Lung (tissue), 12 donors: ENCODE data around the gene TSPAN18. TPM values are rescaled to one million over a fixed set of nuclear protein-coding genes. Genes with fewer than 3 reads are reported as not detected.

Experiments
- ATAC-seq: fragments of 200-7000 bp; cut with Tn5 transposase; one replicate; pipeline ENCODE4 v1.9.1; 2020; ENCODE audit warnings: moderate number of reproducible peaks; ENCODE audit not compliant: insufficient read depth, low FRiP score
- DNase-seq, 3 donors: peaks; one replicate each; pipeline ENCODE4 v3.0.0-alpha.2; 2013 to 2017
- H3K27ac ChIP-seq, 2 donors: one replicate each; pipeline ENCODE4 v1.5.1; 2013; ENCODE audit warnings: mild to moderate bottlenecking in 2 of 2, moderate library complexity in 2 of 2, control low read depth in 1 of 2, inconsistent platforms in 1 of 2, low read depth in 1 of 2, low read length in 1 of 2
- H3K27me3 ChIP-seq, 3 donors: one replicate each; pipeline ENCODE4 v1.5.1; 2013; ENCODE audit warnings: low read length in 2 of 3; ENCODE audit not compliant: control insufficient read depth in 3 of 3, insufficient read depth in 3 of 3
- H3K36me3 ChIP-seq, 4 donors: one replicate each; pipeline ENCODE4 v1.5.1; 2013; ENCODE audit warnings: low read length in 4 of 4, mild to moderate bottlenecking in 1 of 4, moderate library complexity in 1 of 4; ENCODE audit not compliant: control insufficient read depth in 4 of 4, insufficient read depth in 4 of 4
- H3K4me1 ChIP-seq, 5 donors: one replicate each; pipeline ENCODE4 v1.5.1; 2013; ENCODE audit warnings: low read length in 5 of 5, mild to moderate bottlenecking in 2 of 5, moderate library complexity in 1 of 5; ENCODE audit not compliant: control insufficient read depth in 5 of 5, insufficient read depth in 5 of 5
- H3K4me3 ChIP-seq: one replicate; pipeline ENCODE4 v1.5.1; 2013; ENCODE audit warnings: mild to moderate bottlenecking, control low read depth, moderate library complexity
- H3K9ac ChIP-seq, 2 donors: one replicate each; pipeline ENCODE4 v1.5.1; 2013; ENCODE audit warnings: low read length in 2 of 2, control low read depth in 1 of 2; ENCODE audit not compliant: insufficient read depth in 1 of 2
- H3K9me3 ChIP-seq, 4 donors: one replicate each; pipeline ENCODE4 v1.5.1; 2013; ENCODE audit warnings: low read length in 3 of 4, mild to moderate bottlenecking in 1 of 4, moderate library complexity in 1 of 4; ENCODE audit not compliant: control insufficient read depth in 4 of 4, insufficient read depth in 3 of 4
- CTCF ChIP-seq: IDR thresholded peaks from 2 replicates; pipeline ENCODE4 v1.5.1; 2012; ENCODE audit warnings: mild to moderate bottlenecking; ENCODE audit errors: control extremely low read depth, extremely low read depth
- WGBS, 2 donors: extraction: QIAGEN DNeasy Blood & Tissue Kit; methylation state at CpG; one replicate each; pipeline ENCODE4 v1.1.7; 2013; 5-methylcytosine and 5-hydroxymethylcytosine counted together
- polyA plus RNA-seq, 2 donors: library from polyadenylated mRNA; stranded (reverse); fragments of 200-250 nt; gene quantifications; one replicate each; pipeline ENCODE4 v1.2.1, GENCODE V29; 2013
- total RNA-seq, 2 donors: library from RNA; depleted of rRNA in 1 of 2; stranded (reverse); fragments of >200 nt in 1 of 2; gene quantifications; one replicate each; pipeline ENCODE4 v1.2.1, GENCODE V29; 2014 to 2021
- donor health status: control.
- donor health status: control.
- donor health status: Bipolar disorder and iron deficiency.
- donor health status: healthy.
- donor health status: DM: yes; HTN: yes; CAD: no.

Gene TSPAN18
- total and polyA plus RNA-seq, 4 donors = 8.3 to 40.7 (median 21.4) TPM

DNA sequence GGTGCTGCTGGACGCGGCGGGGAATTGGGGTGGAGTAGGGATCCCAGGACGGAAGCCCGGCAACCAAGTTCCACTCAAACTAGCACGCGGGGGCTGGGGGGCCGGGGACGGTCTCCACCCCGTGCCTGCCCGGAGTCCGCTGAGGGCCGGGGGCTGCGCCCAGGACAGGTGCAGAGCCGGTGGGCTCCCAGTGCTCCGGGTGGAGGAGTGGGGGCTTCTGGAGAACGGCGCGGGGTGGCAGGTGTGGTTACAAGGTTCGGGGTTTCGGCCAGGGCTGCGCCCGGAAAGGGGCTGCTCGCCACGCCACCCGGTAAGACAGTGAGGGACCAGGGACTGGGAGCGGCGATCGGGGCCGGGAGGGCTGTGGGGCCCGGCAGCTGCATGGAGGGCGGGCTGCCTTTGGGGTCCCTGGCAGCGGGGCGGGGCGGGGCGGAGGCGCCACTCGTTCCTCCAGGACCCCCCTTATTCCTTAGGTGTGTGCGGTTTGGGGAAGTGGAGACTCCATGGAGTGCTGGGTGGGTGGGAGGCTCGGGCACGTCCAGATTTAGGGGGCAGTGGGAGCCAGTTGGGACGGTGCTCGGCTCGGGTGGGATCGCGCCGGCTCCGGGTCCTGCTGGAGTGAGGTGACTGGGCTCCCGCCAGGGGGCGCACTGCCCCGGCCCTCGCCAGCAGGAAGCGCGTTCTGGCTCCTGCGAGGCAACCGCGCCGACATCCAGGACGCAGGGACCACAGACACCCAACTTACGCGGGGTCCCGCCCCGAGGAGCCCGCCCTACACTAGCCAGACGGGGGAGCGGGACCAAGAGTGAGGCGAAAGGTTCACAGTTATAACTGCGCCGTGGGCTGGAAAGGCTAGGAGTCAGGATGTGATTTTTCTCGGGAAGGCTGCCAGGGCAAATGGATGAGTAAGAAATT is 868 bp downstream of the TSPAN18 start:
- Histone ChIP-seq H3K9me3 (no peaks in the 10 kb centered on the region), H3K36me3 (no peaks in the 10 kb centered on the region), H3K27ac (peak overlapping the region; percentile 79 to 93), H3K9ac (no peak overlapping the region), H3K27me3 (no peaks in the 10 kb centered on the region), H3K4me1 (peaks cover 0 to 27% (median 9%) of the 10 kb centered on the region in 5 donors), H3K4me3 (peak overlapping the region; percentile 60)
- WGBS, 2 donors = 1% methylated on average over 60 to 70 of the region's 70 CpGs
- peak; percentile 84 for ATAC-seq
- peak; percentile 86 to 90 (median 89) for DNase-seq
- TF ChIP-seq CTCF = peak; percentile 89

DNA sequence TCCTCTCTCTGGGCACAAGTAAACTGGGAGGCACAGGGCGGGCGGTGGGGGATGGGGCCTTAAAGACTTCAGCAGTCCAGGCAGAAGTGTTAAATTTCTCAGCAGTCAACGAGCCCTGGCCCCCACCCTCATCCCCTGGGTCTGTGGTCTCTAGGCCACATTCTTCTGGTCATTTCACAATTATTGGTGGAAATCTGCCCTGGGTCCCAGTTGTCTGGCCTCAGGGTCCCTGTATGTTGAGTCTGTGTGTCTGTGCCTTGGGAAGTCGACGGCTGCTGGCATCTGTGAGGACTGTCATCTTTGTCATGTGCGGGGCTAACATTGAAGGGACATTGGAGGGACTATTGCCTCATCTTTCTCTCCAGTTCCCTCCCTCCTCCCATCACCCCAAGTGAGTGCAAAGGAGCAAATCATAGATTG is 1.7 kb downstream of the TSPAN18 start:
- Histone ChIP-seq H3K4me3 (no peak overlapping the region), H3K27me3 (no peaks in the 10 kb centered on the region), H3K9me3 (no peaks in the 10 kb centered on the region), H3K4me1 (peaks cover 0 to 29% (median 9%) of the 10 kb centered on the region in 5 donors), H3K9ac (no peak overlapping the region), H3K27ac (peak overlapping the region in 1 of 2 donors; percentile 58), H3K36me3 (no peaks in the 10 kb centered on the region)
- no peak for TF ChIP-seq CTCF
- ATAC-seq (no peak), DNase-seq (peak in 1 of 3 donors; percentile 20)
- 66 to 69% methylated on average over 6 of the region's 6 CpGs for WGBS, 2 donors

DNA sequence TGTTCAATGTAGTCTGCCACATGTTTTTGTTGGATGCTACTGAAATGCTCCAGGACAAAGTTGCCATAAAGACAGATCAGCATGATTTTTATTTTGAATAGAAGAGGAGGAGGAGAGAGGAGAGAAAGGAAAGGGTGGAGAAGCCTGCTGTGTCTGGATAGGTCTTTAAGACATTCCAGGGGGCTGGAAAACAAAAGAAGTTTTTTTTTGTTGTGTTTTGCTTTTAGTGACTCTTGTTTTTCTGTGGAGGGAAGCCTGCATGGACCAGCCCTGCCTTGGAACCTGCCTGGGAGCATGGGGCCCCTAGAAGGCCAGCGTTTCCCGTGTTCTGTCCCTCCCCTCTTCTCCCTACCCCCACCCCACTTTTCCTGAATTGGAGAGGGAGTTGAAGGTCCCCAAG is 2.3 kb downstream of the TSPAN18 start:
- no peaks in the 10 kb centered on the region for H3K9me3 ChIP-seq
- no peaks in the 10 kb centered on the region for H3K27me3 ChIP-seq
- no peak overlapping the region for H3K4me3 ChIP-seq
- no peak for TF ChIP-seq CTCF
- H3K9ac ChIP-seq = no peak overlapping the region
- peak overlapping the region; percentile 15 to 71 for H3K27ac ChIP-seq
- WGBS, 2 donors = 55 to 84% methylated on average over 2 of the region's 2 CpGs
- no peak for DNase-seq
- peaks cover 0 to 32% (median 9%) of the 10 kb centered on the region in 5 donors for H3K4me1 ChIP-seq
- H3K36me3 ChIP-seq = no peaks in the 10 kb centered on the region
- no peak for ATAC-seq
